ENCODE data around the gene KIF26A. TPM values are rescaled to one million over a fixed set of nuclear protein-coding genes. Genes with fewer than 3 reads are reported as not detected.

The KIF26A gene
- polyA plus RNA-seq, 1 of the 3 experiments (the other 2 are of a cell fraction): 1.7 TPM

DNA sequence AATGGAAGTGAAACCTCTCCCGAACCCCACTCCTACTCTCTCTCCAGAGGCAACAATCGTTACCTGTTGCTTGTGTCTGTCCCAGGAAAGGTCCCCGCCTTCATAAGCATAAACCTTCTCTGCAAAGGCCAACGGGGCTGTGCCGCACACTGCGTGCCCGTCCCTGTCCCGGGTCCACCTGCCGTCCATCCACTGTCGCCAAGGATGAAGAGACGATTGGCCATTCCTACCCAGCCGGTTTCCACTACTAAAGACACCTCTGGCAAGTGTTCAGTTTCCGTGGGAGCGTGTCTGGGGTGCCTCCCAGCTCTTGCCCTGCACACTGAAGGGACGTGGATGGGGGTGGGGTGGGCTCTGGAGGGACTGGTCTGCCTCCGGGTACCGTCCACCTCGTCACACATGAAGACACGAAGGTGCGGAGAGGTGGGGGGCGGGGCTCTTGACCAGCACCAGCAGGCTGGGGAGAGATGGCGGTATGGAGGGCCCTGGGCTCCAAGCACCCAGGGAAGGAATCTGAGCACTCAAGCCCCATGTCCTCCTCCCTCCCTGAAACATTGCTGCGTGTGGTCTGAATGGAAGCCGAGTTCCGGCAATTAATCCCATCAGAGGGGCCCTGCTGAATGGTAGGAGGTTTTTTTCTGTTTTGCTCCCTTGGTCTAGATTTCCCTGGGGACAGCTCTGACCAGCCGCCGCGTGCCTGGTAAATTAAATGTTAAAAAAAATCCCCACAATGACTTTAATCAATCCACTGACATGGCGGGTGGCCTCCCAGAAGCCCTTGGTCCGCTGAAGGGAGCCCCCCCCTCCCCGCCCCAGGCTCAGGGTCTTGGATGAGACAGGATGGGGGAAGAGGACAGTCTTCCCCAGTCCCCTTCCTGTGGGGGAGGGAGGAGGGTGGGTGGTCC is 4.1 kb upstream of the KIF26A start:
- no peak overlapping the region for H3K27ac ChIP-seq (ENCODE audit: low read depth in 2 of 2, low read length in 1 of 2)
- CTCF ChIA-PET: interaction anchor here (0.6 to 9.7 kb wide), 10 partner anchors 23 to 506 kb away, joined by 3 to 166 read pairs (median 4); no protein-coding TSS in a partner anchor
- no peak overlapping the region for H2AFZ ChIP-seq (ENCODE audit: low read depth)
- H3K36me3 ChIP-seq (replicated peaks in 1 of 2; ENCODE audit: control insufficient read depth in 1 of 2, insufficient read depth in 2 of 2, low read length in 1 of 2): no peaks in the 10 kb centered on the region
- H3K4me3 ChIP-seq (ENCODE audit: low read depth in 2 of 2, low read length in 1 of 2): no peak overlapping the region
- no peaks in the 10 kb centered on the region for H3K79me2 ChIP-seq (ENCODE audit: insufficient read depth)
- no peak overlapping the region for H3K9ac ChIP-seq
- no peak overlapping the region for H3K4me2 ChIP-seq
- H3F3A ChIP-seq (replicated peaks; ENCODE audit: insufficient read depth): no peaks in the 10 kb centered on the region
- H3K9me3 ChIP-seq: peaks cover 8% of the 10 kb centered on the region
- WGBS (ENCODE audit: low lambda C conversion rate): 74% methylated on average over 20 of the region's 31 CpGs
- H4K20me1 ChIP-seq (ENCODE audit: insufficient read depth): no peaks in the 10 kb centered on the region
- H3K4me1 ChIP-seq (ENCODE audit: control insufficient read depth in 1 of 2, insufficient read depth in 2 of 2, low read depth in 1 of 2, low read length in 1 of 2): peaks cover 0 to 30% of the 10 kb centered on the region in 2 experiments; a peak in 1 of 4 replicates
- peak; percentile 20 for DNase-seq
- POLR2A ChIA-PET: no interaction called here
- peaks cover 17% of the 10 kb centered on the region for H3K27me3 ChIP-seq (ENCODE audit: insufficient read depth)
- TF ChIP-seq EP300 (IDR thresholded peaks at IDR 0.05; ENCODE audit: borderline replicate concordance in 1 of 2, low read depth in 1 of 2, low read length in 1 of 2) (no peak), JUND (IDR thresholded peaks at IDR 0.05) (no peak), FOXJ3 (CRISPR knock-in tag; IDR thresholded peaks at IDR 0.05) (no peak), POLR2AphosphoS5 (IDR thresholded peaks at IDR 0.05; ENCODE audit: low read depth, low read length) (no peak), FOSL2 (IDR thresholded peaks at IDR 0.05; ENCODE audit: borderline replicate concordance, low read depth) (no peak), RCOR1 (IDR thresholded peaks at IDR 0.05; ENCODE audit: low read length) (no peak), RAD21 (IDR thresholded peaks at IDR 0.05; ENCODE audit: low read length) (no peak), RXRA (IDR thresholded peaks at IDR 0.05; ENCODE audit: borderline replicate concordance, low read depth) (no peak), FOXM1 (IDR thresholded peaks at IDR 0.05; ENCODE audit: low read depth) (no peak), MEF2A (IDR thresholded peaks at IDR 0.05; ENCODE audit: borderline replicate concordance, low read depth) (no peak)
- TF ChIP-seq, protein P1, sequence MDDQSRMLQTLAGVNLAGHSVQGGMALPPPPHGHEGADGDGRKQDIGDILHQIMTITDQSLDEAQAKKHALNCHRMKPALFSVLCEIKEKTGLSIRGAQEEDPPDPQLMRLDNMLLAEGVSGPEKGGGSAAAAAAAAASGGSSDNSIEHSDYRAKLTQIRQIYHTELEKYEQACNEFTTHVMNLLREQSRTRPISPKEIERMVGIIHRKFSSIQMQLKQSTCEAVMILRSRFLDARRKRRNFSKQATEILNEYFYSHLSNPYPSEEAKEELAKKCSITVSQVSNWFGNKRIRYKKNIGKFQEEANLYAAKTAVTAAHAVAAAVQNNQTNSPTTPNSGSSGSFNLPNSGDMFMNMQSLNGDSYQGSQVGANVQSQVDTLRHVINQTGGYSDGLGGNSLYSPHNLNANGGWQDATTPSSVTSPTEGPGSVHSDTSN (IDR thresholded peaks at IDR 0.05): no peak
- H3K9me2 ChIP-seq: no peaks in the 10 kb centered on the region

DNA sequence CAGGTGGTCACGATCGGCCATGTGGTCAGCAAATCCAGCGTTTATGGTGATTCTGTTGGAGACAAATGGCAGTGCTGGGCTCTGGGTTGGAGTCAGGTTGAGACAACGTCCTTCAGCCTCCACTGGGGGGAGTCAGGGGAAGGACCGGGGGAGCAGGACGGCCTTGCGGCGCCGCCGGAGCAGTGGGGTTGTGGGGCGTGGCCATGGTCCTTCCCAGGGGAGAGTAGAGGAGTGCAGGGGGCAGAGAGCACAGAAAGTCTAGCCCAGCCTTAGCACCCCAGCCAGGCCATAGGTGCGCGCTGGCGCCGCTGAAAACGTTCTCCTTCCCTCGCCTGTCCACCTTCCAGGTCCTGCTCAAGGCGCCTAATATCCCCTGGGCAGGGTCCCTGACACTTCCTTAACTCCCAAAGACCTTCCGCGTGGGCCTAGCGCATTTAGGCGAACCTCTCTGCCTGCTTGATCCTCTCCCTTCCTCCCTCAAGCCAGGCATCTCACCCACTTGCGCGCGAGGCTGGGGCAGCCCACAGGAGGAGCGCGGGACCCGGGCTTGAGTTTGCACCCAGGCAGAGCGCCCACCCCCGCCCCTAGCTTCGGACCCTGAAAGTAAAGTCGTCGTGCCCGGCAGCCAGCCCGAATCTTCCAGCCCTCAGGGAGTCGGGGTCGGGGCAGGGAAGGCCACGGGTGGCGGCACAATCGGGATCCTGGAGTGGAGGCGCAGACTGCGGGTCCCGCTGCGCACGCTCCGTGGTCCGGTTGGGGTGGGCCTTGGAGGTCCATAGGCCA is 3.1 kb upstream of the KIF26A start:
- no peaks in the 10 kb centered on the region for H3K9me2 ChIP-seq
- H3K9ac ChIP-seq: no peak overlapping the region
- H4K20me1 ChIP-seq (ENCODE audit: insufficient read depth): no peaks in the 10 kb centered on the region
- no peaks in the 10 kb centered on the region for H3F3A ChIP-seq (replicated peaks; ENCODE audit: insufficient read depth)
- ChIA-PET POLR2A (no interaction called here), CTCF (interaction anchor here (0.6 to 9.7 kb wide), 9 partner anchors 22 to 452 kb away, joined by 3 to 166 read pairs (median 4); no protein-coding TSS in a partner anchor)
- H3K27me3 ChIP-seq (ENCODE audit: insufficient read depth): peaks cover 17% of the 10 kb centered on the region
- H3K4me2 ChIP-seq: no peak overlapping the region
- peak; percentile 81 for DNase-seq
- peak overlapping the region in 1 of 2 experiments; percentile 47; a peak in 1 of 4 replicates for H3K27ac ChIP-seq (ENCODE audit: low read depth in 2 of 2, low read length in 1 of 2)
- no peaks in the 10 kb centered on the region for H3K9me3 ChIP-seq
- 56% methylated on average over 23 of the region's 47 CpGs for WGBS (ENCODE audit: low lambda C conversion rate)
- H2AFZ ChIP-seq (ENCODE audit: low read depth): no peak overlapping the region
- H3K4me3 ChIP-seq (ENCODE audit: low read depth in 2 of 2, low read length in 1 of 2): peak overlapping the region in 1 of 2 experiments; percentile 70; a peak in 1 of 4 replicates
- H3K36me3 ChIP-seq (replicated peaks in 1 of 2; ENCODE audit: control insufficient read depth in 1 of 2, insufficient read depth in 2 of 2, low read length in 1 of 2): no peaks in the 10 kb centered on the region
- peaks cover 0 to 40% of the 10 kb centered on the region in 2 experiments; a peak in 1 of 4 replicates for H3K4me1 ChIP-seq (ENCODE audit: control insufficient read depth in 1 of 2, insufficient read depth in 2 of 2, low read depth in 1 of 2, low read length in 1 of 2)
- TF ChIP-seq FOXM1 (IDR thresholded peaks at IDR 0.05; ENCODE audit: low read depth) (no peak), RAD21 (IDR thresholded peaks at IDR 0.05; ENCODE audit: low read length) (peak; percentile 46), MXI1 (IDR thresholded peaks at IDR 0.05; ENCODE audit: low read depth, low read length) (peak; percentile 48; the same call in 1 of the 2 replicates), SMC3 (IDR thresholded peaks at IDR 0.05; ENCODE audit: low read depth, low read length) (peak; percentile 19; the same call in 1 of the 2 replicates)
- TF ChIP-seq, protein P2, sequence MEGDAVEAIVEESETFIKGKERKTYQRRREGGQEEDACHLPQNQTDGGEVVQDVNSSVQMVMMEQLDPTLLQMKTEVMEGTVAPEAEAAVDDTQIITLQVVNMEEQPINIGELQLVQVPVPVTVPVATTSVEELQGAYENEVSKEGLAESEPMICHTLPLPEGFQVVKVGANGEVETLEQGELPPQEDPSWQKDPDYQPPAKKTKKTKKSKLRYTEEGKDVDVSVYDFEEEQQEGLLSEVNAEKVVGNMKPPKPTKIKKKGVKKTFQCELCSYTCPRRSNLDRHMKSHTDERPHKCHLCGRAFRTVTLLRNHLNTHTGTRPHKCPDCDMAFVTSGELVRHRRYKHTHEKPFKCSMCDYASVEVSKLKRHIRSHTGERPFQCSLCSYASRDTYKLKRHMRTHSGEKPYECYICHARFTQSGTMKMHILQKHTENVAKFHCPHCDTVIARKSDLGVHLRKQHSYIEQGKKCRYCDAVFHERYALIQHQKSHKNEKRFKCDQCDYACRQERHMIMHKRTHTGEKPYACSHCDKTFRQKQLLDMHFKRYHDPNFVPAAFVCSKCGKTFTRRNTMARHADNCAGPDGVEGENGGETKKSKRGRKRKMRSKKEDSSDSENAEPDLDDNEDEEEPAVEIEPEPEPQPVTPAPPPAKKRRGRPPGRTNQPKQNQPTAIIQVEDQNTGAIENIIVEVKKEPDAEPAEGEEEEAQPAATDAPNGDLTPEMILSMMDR (IDR thresholded peaks at IDR 0.05): peak; percentile 26
- no peaks in the 10 kb centered on the region for H3K79me2 ChIP-seq (ENCODE audit: insufficient read depth)

Data from SK-N-SH (cell line).